WTC11 (cell line): ENCODE results near the gene ALDH2. TPM values are rescaled to one million over a fixed set of nuclear protein-coding genes. Genes with fewer than 3 reads are reported as not detected.

ENCODE experiments used
- ATAC-seq: fragments of 200-7000 bp; cut with Tn5 transposase; 2 replicates; pipeline ENCODE4 v1.10.0; 2021; ENCODE audit warnings: mild to moderate bottlenecking, moderate library complexity
- Bru-seq: library from RNA; stranded (reverse); fragments of 400-500 nt; gene quantifications from one replicate; lab custom pipeline; 2021; lab: Mats Ljungman, UMichigan
- CTCF ChIA-PET: fragments of 300-600 bp; sonication (Branson Sonifier 250); formaldehyde crosslinking; loops from one replicate; lab custom pipeline; 2021; ENCODE audit warnings: antibody characterized with exemption; lab: Charles Lee
- POLR2A ChIA-PET: fragments of 350-600 bp; sonication (Branson Sonifier 250); formaldehyde crosslinking; loops from one replicate; lab custom pipeline; 2021; ENCODE audit warnings: antibody characterized with exemption; lab: Charles Lee
- DNase-seq: peaks from one replicate; pipeline ENCODE4 v3.0.0; 2021; ENCODE audit warnings: low spot score
- H3K27ac Mint-ChIP-seq: 2 replicates; pipeline ENCODE4 v1.8.0; 2021; ENCODE audit warnings: mixed read lengths
- H3K27me3 Mint-ChIP-seq: 2 replicates; pipeline ENCODE4 v1.8.0; 2021; ENCODE audit warnings: low read depth, mild to moderate bottlenecking, moderate library complexity, mixed read lengths
- H3K36me3 Mint-ChIP-seq: 2 replicates; pipeline ENCODE4 v1.8.0; 2021; ENCODE audit warnings: mixed read lengths
- H3K4me1 Mint-ChIP-seq: 2 replicates; pipeline ENCODE4 v1.8.0; 2022; ENCODE audit warnings: mixed read lengths
- H3K4me3 Mint-ChIP-seq: 2 replicates; pipeline ENCODE4 v1.8.0; 2021; ENCODE audit warnings: mild to moderate bottlenecking, moderate library complexity, mixed read lengths
- H3K9me3 Mint-ChIP-seq: 2 replicates; pipeline ENCODE4 v1.8.0; 2021; ENCODE audit warnings: mixed read lengths
- AFF4 ChIP-seq: sonication (generic); formaldehyde crosslinking; IDR thresholded peaks from 2 replicates; pipeline ENCODE4 v1.8.1; 2023; ENCODE audit warnings: mild to moderate bottlenecking, missing genetic modification reagents, borderline replicate concordance
- ARID4B ChIP-seq: sonication (generic); formaldehyde crosslinking; IDR thresholded peaks from 2 replicates; pipeline ENCODE4 v1.8.0; 2023; ENCODE audit warnings: missing genetic modification reagents, mild to moderate bottlenecking, borderline replicate concordance
- CREB1 ChIP-seq: sonication (generic); formaldehyde crosslinking; IDR thresholded peaks from 2 replicates; pipeline ENCODE4 v1.8.0; 2023; ENCODE audit warnings: mild to moderate bottlenecking, missing genetic modification reagents
- E2F1 ChIP-seq: sonication (generic); formaldehyde crosslinking; IDR thresholded peaks from 2 replicates; pipeline ENCODE4 v1.8.0; 2022; ENCODE audit warnings: mild to moderate bottlenecking, missing genetic modification reagents
- E2F5 ChIP-seq: sonication (generic); formaldehyde crosslinking; IDR thresholded peaks from 2 replicates; pipeline ENCODE4 v1.8.1; 2022; ENCODE audit warnings: mild to moderate bottlenecking, moderate library complexity, missing genetic modification reagents
- MYBL2 ChIP-seq: sonication (generic); formaldehyde crosslinking; IDR thresholded peaks from 2 replicates; pipeline ENCODE4 v1.8.1; 2023; ENCODE audit warnings: mild to moderate bottlenecking, moderate library complexity, missing genetic modification reagents
- RORB ChIP-seq: fragments of 250-450 bp; sonication (Bioruptor Pico); IDR thresholded peaks from 2 replicates; pipeline ENCODE4 v1.9.0; 2021; ENCODE audit warnings: mild to moderate bottlenecking
- SOX15 ChIP-seq: fragments of 250-450 bp; sonication (Bioruptor Pico); IDR thresholded peaks from 2 replicates; pipeline ENCODE4 v1.9.0; 2021; ENCODE audit warnings: mild to moderate bottlenecking
- USF1 ChIP-seq: sonication (generic); formaldehyde crosslinking; IDR thresholded peaks from 2 replicates; pipeline ENCODE4 v1.8.0; 2022; ENCODE audit warnings: mild to moderate bottlenecking, missing genetic modification reagents
- USF2 ChIP-seq: sonication (generic); formaldehyde crosslinking; IDR thresholded peaks from 2 replicates; pipeline ENCODE4 v1.8.1; 2023; ENCODE audit warnings: mild to moderate bottlenecking, missing genetic modification reagents, moderate library complexity
- ZMAT4 ChIP-seq: fragments of 250-450 bp; sonication (Bioruptor Pico); IDR thresholded peaks from 2 replicates; pipeline ENCODE4 v1.9.0; 2021; ENCODE audit warnings: mild to moderate bottlenecking
- ZNF281 ChIP-seq: sonication (generic); formaldehyde crosslinking; IDR thresholded peaks from 2 replicates; pipeline ENCODE4 v1.8.0; 2023; ENCODE audit warnings: mild to moderate bottlenecking, missing genetic modification reagents
- ZNF416 ChIP-seq: fragments of 250-450 bp; sonication (Bioruptor Pico); IDR thresholded peaks from 2 replicates; pipeline ENCODE4 v1.9.0; 2021; ENCODE audit warnings: mild to moderate bottlenecking, inconsistent platforms
- ZNF512 ChIP-seq: sonication (generic); formaldehyde crosslinking; IDR thresholded peaks from 2 replicates; pipeline ENCODE4 v1.8.1; 2022; ENCODE audit warnings: missing genetic modification reagents, borderline replicate concordance
- long read RNA-seq, 3 experiments: library from RNA in 1 of 3; library from capped mRNA in 1 of 3; library from polyadenylated mRNA in 1 of 3; unstranded in 2 of 3; stranded (forward) in 1 of 3; transcript quantifications; one replicate each; pipeline ENCODE4 v2.0.0, GENCODE V29; 2021
- total RNA-seq: library from RNA; stranded (reverse); gene quantifications from 3 replicates; pipeline ENCODE4 v1.2.3, GENCODE V29; 2021

ALDH2 gene
- total RNA-seq (32.6 to 36.7 TPM (median 36.7 TPM) in 3 replicates), Bru-seq, nascent RNA (percentile 43 among the genes with signal in this experiment)
- long read RNA-seq, experiment 1, full-length matches to known transcripts: 104 of 122 reads
- long read RNA-seq, experiment 1, partial matches to known transcripts: 7 of 122 reads
- long read RNA-seq, experiment 1, other reads (novel, unspliced or antisense): 11 of 122 reads
- long read RNA-seq, experiment 2, full-length matches to known transcripts: 15 of 45 reads
- long read RNA-seq, experiment 2, partial matches to known transcripts: 17 of 45 reads
- long read RNA-seq, experiment 2, other reads (novel, unspliced or antisense): 13 of 45 reads
- long read RNA-seq, experiment 3, full-length matches to known transcripts: 3 of 9 reads
- long read RNA-seq, experiment 3, partial matches to known transcripts: 6 of 9 reads
- long read RNA-seq, experiment 3, other reads (novel, unspliced or antisense): 0 of 9 reads

GRCh38 chr12:111766608-111767361, at the start of gene ALDH2:
TSS of gene ALDH2 (plus strand) at chr12:111766933. CDS start at chr12:111766983, 50 bp downstream.
- Mint-ChIP-seq H3K36me3 (0 out of 2 replicates have a peak, but pooled peaks cover 3% of the 10 kb centered on the region), H3K4me3 (peak within 1 kb of the TSS; percentile 86), H3K27me3 (peaks cover 27% of the 10 kb centered on the region), H3K27ac (peak within 1 kb of the TSS; percentile 44; the same call in 1 of the 2 replicates), H3K4me1 (peaks cover 18% of the 10 kb centered on the region), H3K9me3 (no peaks in the 10 kb centered on the region)
- ChIA-PET POLR2A (interaction anchor here (0.6 to 1.2 kb wide), 6 partner anchors 9 to 362 kb away, joined by 3 to 5 read pairs (median 4); partner anchors contain the start of genes ACAD10 and BRAP), CTCF (interaction anchor here (1.0 to 1.3 kb wide), 2 partner anchors 46 to 48 kb away, joined by 4 to 15 read pairs; no protein-coding TSS in a partner anchor)
- ATAC-seq (peak; percentile 94), DNase-seq (peak; percentile 89)
- TF ChIP-seq ZNF512 (CRISPR knock-in tag): no peak
- peak; percentile 79 for TF ChIP-seq E2F5
- peak; percentile 56; the same call in 1 of the 2 replicates for TF ChIP-seq ZNF281 (CRISPR knock-in tag)
- peak; percentile 49; the same call in 1 of the 2 replicates for TF ChIP-seq AFF4 (CRISPR knock-in tag)
- TF ChIP-seq USF2: peak; percentile 11; the same call in 1 of the 2 replicates
- peak; percentile 14; the same call in 1 of the 2 replicates for TF ChIP-seq ARID4B (CRISPR knock-in tag)
- TF ChIP-seq RORB (CRISPR knock-in tag): no peak
- peak; percentile 82; the same call in 1 of the 2 replicates for TF ChIP-seq E2F1
- TF ChIP-seq SOX15 (CRISPR knock-in tag): no peak
- TF ChIP-seq ZNF416 (CRISPR knock-in tag): no peak
- TF ChIP-seq CREB1 (CRISPR knock-in tag): 0 out of 2 replicates have a peak, but pooled peaks have one; percentile 63
- peak; percentile 58; the same call in 1 of the 2 replicates for TF ChIP-seq MYBL2 (CRISPR knock-in tag)
- no peak for TF ChIP-seq ZMAT4
- peak; percentile 28; the same call in 1 of the 2 replicates for TF ChIP-seq USF1 (CRISPR knock-in tag)
